Inflammatory macrophage treated with lipopolysaccharide for 1 hour (primary cell): ENCODE measurements around the gene BMPR2.
"Not testable (repeated sequence)": the region's sequence is repeated elsewhere in the genome, so short reads cannot be mapped to it uniquely, and the experiment has no call there.

Experiments
- DNase-seq, 2 donors: peaks; one replicate each; pipeline ENCODE4 v3.0.0-alpha.2; 2020 to 2022

The BMPR2 gene

GRCh38 chr2:202455114-202455513, 79.0 kb downstream of the BMPR2 start:
- DNase-seq: no peak

- DNase-seq: no peak
Observed at GRCh38 chr2:202460119-202460518, 84.0 kb downstream of the BMPR2 start.

- DNase-seq: no peak
Observed at GRCh38 chr2:202479090-202479489, 103.0 kb downstream of the BMPR2 start.

GRCh38 chr2:202479610-202480009, 103.5 kb downstream of the BMPR2 start:
- DNase-seq: peak in 1 of 2 donors; percentile 6

GRCh38 chr2:202486351-202486750, 110.2 kb downstream of the BMPR2 start:
- no peak for DNase-seq

GRCh38 chr2:202488671-202489070, 112.5 kb downstream of the BMPR2 start:
- no peak for DNase-seq

GRCh38 chr2:202490479-202490878, 114.4 kb downstream of the BMPR2 start:
- no peak for DNase-seq

- no peak for DNase-seq
Observed at GRCh38 chr2:202491514-202491913, 115.4 kb downstream of the BMPR2 start.

GRCh38 chr2:202494300-202495229, 118.4 kb downstream of the BMPR2 start:
- DNase-seq: no peak

GRCh38 chr2:202495230-202495604, 119.1 kb downstream of the BMPR2 start:
- no peak for DNase-seq

GRCh38 chr2:202496835-202497472, 120.8 kb downstream of the BMPR2 start:
- not testable (repeated sequence) for DNase-seq

- DNase-seq: not testable (repeated sequence)
Observed at GRCh38 chr2:202497473-202497866, 121.3 kb downstream of the BMPR2 start.

- DNase-seq: not testable (repeated sequence)
Observed at GRCh38 chr2:202499841-202500240, 123.7 kb downstream of the BMPR2 start.

- not testable (repeated sequence) for DNase-seq
Observed at GRCh38 chr2:202503276-202503675, 127.1 kb downstream of the BMPR2 start.

- DNase-seq: no peak
Observed at GRCh38 chr2:202508686-202509085, 132.6 kb downstream of the BMPR2 start.

- DNase-seq: no peak
Observed at GRCh38 chr2:202510911-202511310, 134.8 kb downstream of the BMPR2 start.

- DNase-seq: no peak
Observed at GRCh38 chr2:202512176-202512575, 136.0 kb downstream of the BMPR2 start.

- DNase-seq: no peak
Observed at GRCh38 chr2:202514732-202515131, 138.6 kb downstream of the BMPR2 start.

GRCh38 chr2:202519453-202519852, 143.3 kb downstream of the BMPR2 start:
- DNase-seq: no peak

- DNase-seq: no peak
Observed at GRCh38 chr2:202521470-202521869, 145.3 kb downstream of the BMPR2 start.

- no peak for DNase-seq
Observed at GRCh38 chr2:202529389-202529788, 153.3 kb downstream of the BMPR2 start.

GRCh38 chr2:202530038-202530437, 153.9 kb downstream of the BMPR2 start:
- DNase-seq: no peak

GRCh38 chr2:202535290-202535689, 159.2 kb downstream of the BMPR2 start:
- not testable (repeated sequence) for DNase-seq

GRCh38 chr2:202541137-202541536, 165.0 kb downstream of the BMPR2 start:
- no peak for DNase-seq
